Right lobe of liver (tissue), 4 donors: Measurements from ENCODE around the gene NUCB1.

ENCODE experiments used
- CTCF ChIP-seq, 4 donors: fragments of 200-600 bp in 3 of 4; fragments of 450-650 bp in 1 of 4; IDR thresholded peaks; one replicate each; pipeline versions ENCODE4 v1.5.1 to v1.8.0; 2016 to 2022; ENCODE audit warnings: antibody characterized with exemption in 4 of 4, mild to moderate bottlenecking in 2 of 4
- POLR2A ChIP-seq: fragments of 450-650 bp; IDR thresholded peaks from one replicate; pipeline ENCODE4 v1.6.1; 2017; ENCODE audit warnings: antibody characterized with exemption, mild to moderate bottlenecking
- donor health status: DM: no; HTN: no; CAD: no.
- donor health status: DM: no; HTN: no; CAD: no.
- donor health status: DM: no; HTN: yes; CAD: no.

GRCh38 chr19:48895226-48895625 lies 4.9 kb upstream of the NUCB1 start:
- TF ChIP-seq CTCF (IDR thresholded peaks at IDR 0.05), result no peak
- TF ChIP-seq POLR2A, result no peak
